ENCODE data around the gene ENOX1.

The ENOX1 gene

GRCh38 chr13:43246382-43246781 is 540.4 kb downstream of the ENOX1 start:
- DNase-seq (ENCODE audit: low read depth) = no peak

DNA sequence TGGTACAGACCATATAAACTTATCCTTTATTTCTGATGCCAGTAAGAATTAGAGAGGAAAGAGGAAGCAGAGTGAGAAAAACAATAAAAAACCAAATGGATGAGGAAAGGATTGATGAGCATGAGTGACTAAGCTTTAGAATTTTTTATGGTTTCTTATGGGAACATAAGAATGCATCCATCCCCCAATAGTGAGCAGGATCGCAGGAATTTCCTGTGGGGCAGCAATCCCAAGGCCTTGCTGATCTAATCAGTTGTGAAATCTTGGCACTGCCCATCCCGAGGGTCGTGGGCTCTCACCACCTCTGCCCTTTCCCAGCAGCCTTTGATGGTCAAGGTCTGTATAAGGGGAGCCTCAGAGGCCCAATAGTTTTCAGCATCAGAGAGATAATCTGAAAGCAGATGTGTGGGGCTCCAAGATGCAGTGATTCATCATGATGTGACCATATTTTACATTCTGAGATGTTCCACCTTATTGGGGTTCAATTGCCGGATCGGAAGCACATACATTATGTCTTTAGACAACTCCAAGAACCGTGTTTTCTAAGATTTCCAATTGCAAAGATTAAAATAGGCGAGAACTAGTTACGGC is 541.3 kb downstream of the ENOX1 start:
- DNase-seq (ENCODE audit: low read depth) = no peak
- H3K4me3 ChIP-seq (ENCODE audit: low read depth, low read length) = no peak overlapping the region
- TF ChIP-seq, protein P1, sequence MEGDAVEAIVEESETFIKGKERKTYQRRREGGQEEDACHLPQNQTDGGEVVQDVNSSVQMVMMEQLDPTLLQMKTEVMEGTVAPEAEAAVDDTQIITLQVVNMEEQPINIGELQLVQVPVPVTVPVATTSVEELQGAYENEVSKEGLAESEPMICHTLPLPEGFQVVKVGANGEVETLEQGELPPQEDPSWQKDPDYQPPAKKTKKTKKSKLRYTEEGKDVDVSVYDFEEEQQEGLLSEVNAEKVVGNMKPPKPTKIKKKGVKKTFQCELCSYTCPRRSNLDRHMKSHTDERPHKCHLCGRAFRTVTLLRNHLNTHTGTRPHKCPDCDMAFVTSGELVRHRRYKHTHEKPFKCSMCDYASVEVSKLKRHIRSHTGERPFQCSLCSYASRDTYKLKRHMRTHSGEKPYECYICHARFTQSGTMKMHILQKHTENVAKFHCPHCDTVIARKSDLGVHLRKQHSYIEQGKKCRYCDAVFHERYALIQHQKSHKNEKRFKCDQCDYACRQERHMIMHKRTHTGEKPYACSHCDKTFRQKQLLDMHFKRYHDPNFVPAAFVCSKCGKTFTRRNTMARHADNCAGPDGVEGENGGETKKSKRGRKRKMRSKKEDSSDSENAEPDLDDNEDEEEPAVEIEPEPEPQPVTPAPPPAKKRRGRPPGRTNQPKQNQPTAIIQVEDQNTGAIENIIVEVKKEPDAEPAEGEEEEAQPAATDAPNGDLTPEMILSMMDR (IDR thresholded peaks at IDR 0.05; ENCODE audit: low read depth, low read length, missing control alignments) = no peak

More at GRCh38 chr13:43246382-43246781, 540.4 kb downstream of the ENOX1 start:
- no peak overlapping the region for H3K4me3 ChIP-seq (ENCODE audit: low read depth, low read length)
- TF ChIP-seq, protein P1 (IDR thresholded peaks at IDR 0.05; ENCODE audit: low read depth, low read length, missing control alignments) = no peak

- H3K4me3 ChIP-seq (ENCODE audit: low read depth, low read length) = no peak overlapping the region
- TF ChIP-seq, protein P1 (IDR thresholded peaks at IDR 0.05; ENCODE audit: low read depth, low read length, missing control alignments) = no peak
- DNase-seq (ENCODE audit: low read depth) = no peak
Measured at GRCh38 chr13:43244481-43244880, 542.3 kb downstream of the ENOX1 start.

GRCh38 chr13:43243711-43244110 is 543.1 kb downstream of the ENOX1 start:
- TF ChIP-seq, protein P1 (IDR thresholded peaks at IDR 0.05; ENCODE audit: low read depth, low read length, missing control alignments) = no peak
- no peak overlapping the region for H3K4me3 ChIP-seq (ENCODE audit: low read depth, low read length)
- DNase-seq (ENCODE audit: low read depth) = no peak

GRCh38 chr13:43242040-43242439 is 544.7 kb downstream of the ENOX1 start:
- DNase-seq (ENCODE audit: low read depth) = no peak
- TF ChIP-seq, protein P1 (IDR thresholded peaks at IDR 0.05; ENCODE audit: low read depth, low read length, missing control alignments) = no peak

GRCh38 chr13:43240278-43240677 is 546.5 kb downstream of the ENOX1 start:
- peak; percentile 55 for DNase-seq (ENCODE audit: low read depth)
- TF ChIP-seq, protein P1 (IDR thresholded peaks at IDR 0.05; ENCODE audit: low read depth, low read length, missing control alignments) = no peak
- H3K4me3 ChIP-seq (ENCODE audit: low read depth, low read length) = no peak overlapping the region

More at GRCh38 chr13:43242040-43242439, 544.7 kb downstream of the ENOX1 start:
- no peak overlapping the region for H3K4me3 ChIP-seq (ENCODE audit: low read depth, low read length)

- no peak for DNase-seq (ENCODE audit: low read depth)
- TF ChIP-seq, protein P1 (IDR thresholded peaks at IDR 0.05; ENCODE audit: low read depth, low read length, missing control alignments) = no peak
- H3K4me3 ChIP-seq (ENCODE audit: low read depth, low read length) = no peak overlapping the region
Measured at GRCh38 chr13:43239275-43239840, 547.4 kb downstream of the ENOX1 start.

Data from GM12864 (cell line).